GM23248 (cell line): ENCODE data around the gene FNDC3B. TPM values are rescaled to one million over a fixed set of nuclear protein-coding genes. Genes with fewer than 3 reads are reported as not detected.

Experiments used
- DNase-seq: peaks from one replicate; pipeline ENCODE4 v3.0.0-alpha.2; 2015
- H2AFZ ChIP-seq: fragments of 200-600 bp; sonication (generic); 2 replicates; pipeline ENCODE4 v1.6.1; 2016; ENCODE audit warnings: antibody characterized with exemption
- H3F3A ChIP-seq: fragments of 200-600 bp; sonication (generic); 2 replicates; pipeline ENCODE4 v1.6.1; 2016; ENCODE audit warnings: mild to moderate bottlenecking, antibody characterized with exemption, mixed run types; ENCODE audit not compliant: insufficient read depth
- H3K27ac ChIP-seq: fragments of 200-600 bp; sonication (generic); 2 replicates; pipeline ENCODE4 v1.5.1; 2016; ENCODE audit warnings: mild to moderate bottlenecking
- H3K27me3 ChIP-seq: fragments of 200-600 bp; sonication (generic); replicated peaks from 2 replicates; pipeline ENCODE4 v1.6.1; 2016; ENCODE audit warnings: mild to moderate bottlenecking; ENCODE audit not compliant: insufficient read depth
- H3K36me3 ChIP-seq: fragments of 200-600 bp; sonication (generic); 2 replicates; pipeline ENCODE4 v1.6.1; 2016; ENCODE audit warnings: low read depth, mild to moderate bottlenecking
- H3K4me1 ChIP-seq: fragments of 200-600 bp; sonication (generic); 2 replicates; pipeline ENCODE4 v1.6.1; 2016; ENCODE audit warnings: mild to moderate bottlenecking; ENCODE audit not compliant: insufficient read depth
- H3K4me2 ChIP-seq: fragments of 200-600 bp; sonication (generic); one replicate; pipeline ENCODE4 v1.6.1; 2016; ENCODE audit warnings: mild to moderate bottlenecking; ENCODE audit not compliant: unreplicated experiment
- H3K4me3 ChIP-seq: fragments of 200-600 bp; sonication (generic); 2 replicates; pipeline ENCODE4 v1.5.1; 2016; ENCODE audit warnings: mild to moderate bottlenecking
- H3K79me2 ChIP-seq: fragments of 200-600 bp; sonication (generic); 2 replicates; pipeline ENCODE4 v1.6.1; 2016; ENCODE audit warnings: mild to moderate bottlenecking; ENCODE audit not compliant: insufficient read depth
- H3K9ac ChIP-seq: fragments of 200-600 bp; sonication (generic); 2 replicates; pipeline ENCODE4 v1.6.1; 2016; ENCODE audit warnings: mild to moderate bottlenecking
- H3K9me2 ChIP-seq: fragments of 200-600 bp; sonication (generic); 2 replicates; pipeline ENCODE4 v1.6.1; 2016; ENCODE audit warnings: mixed run types, mild to moderate bottlenecking, moderate library complexity; ENCODE audit not compliant: insufficient read depth
- H3K9me3 ChIP-seq: fragments of 200-600 bp; sonication (generic); one replicate; pipeline ENCODE4 v1.6.1; 2017; ENCODE audit warnings: low read depth
- H4K20me1 ChIP-seq: fragments of 200-600 bp; sonication (generic); 2 replicates; pipeline ENCODE4 v1.6.0; 2016; ENCODE audit not compliant: insufficient read depth
- EZH2 ChIP-seq: fragments of 200-600 bp; sonication (generic); IDR thresholded peaks from 2 replicates; pipeline ENCODE4 v1.6.1; 2018; ENCODE audit warnings: antibody characterized with exemption, mild to moderate bottlenecking; ENCODE audit not compliant: insufficient read depth, poor library complexity, severe bottlenecking
- EZH2phosphoT487 ChIP-seq: fragments of 200-600 bp; sonication (generic); IDR thresholded peaks from 2 replicates; pipeline ENCODE4 v1.6.1; 2018; ENCODE audit warnings: antibody characterized with exemption, moderate library complexity, mild to moderate bottlenecking, low read depth; ENCODE audit not compliant: insufficient read depth
- whole genome bisulfite sequencing, 2 experiments: methylation state at CpG; one replicate each; pipeline ENCODE4 v1.1.6; 2015 to 2017; ENCODE audit warnings: low lambda C conversion rate in 2 of 2, low coverage in 1 of 2; ENCODE audit errors: missing lambda C conversion rate in 2 of 2; 5-methylcytosine and 5-hydroxymethylcytosine counted together
- in situ Hi-C: fragments of 300-500 bp; cut with MboI; formaldehyde crosslinking; loops from 2 replicates; pipeline ENCODE4 v1.15.0; 2020
- polyA plus RNA-seq: library from polyadenylated mRNA; unstranded; fragments of >200 nt; fragmentation: Nextera tagmentation; extraction: Ambion mirVana; gene quantifications from 2 replicates; pipeline ENCODE4 v1.2.1, GENCODE V29; 2016
- total RNA-seq: library from RNA; depleted of rRNA; stranded (reverse); fragments of >200 nt; shearing (Covaris generic); gene quantifications from 2 replicates; pipeline ENCODE4 v1.2.3, GENCODE V29; 2014

FNDC3B gene
- total and polyA plus RNA-seq, 2 experiments from 2014 or later, result 85.5 to 123 TPM

DNA sequence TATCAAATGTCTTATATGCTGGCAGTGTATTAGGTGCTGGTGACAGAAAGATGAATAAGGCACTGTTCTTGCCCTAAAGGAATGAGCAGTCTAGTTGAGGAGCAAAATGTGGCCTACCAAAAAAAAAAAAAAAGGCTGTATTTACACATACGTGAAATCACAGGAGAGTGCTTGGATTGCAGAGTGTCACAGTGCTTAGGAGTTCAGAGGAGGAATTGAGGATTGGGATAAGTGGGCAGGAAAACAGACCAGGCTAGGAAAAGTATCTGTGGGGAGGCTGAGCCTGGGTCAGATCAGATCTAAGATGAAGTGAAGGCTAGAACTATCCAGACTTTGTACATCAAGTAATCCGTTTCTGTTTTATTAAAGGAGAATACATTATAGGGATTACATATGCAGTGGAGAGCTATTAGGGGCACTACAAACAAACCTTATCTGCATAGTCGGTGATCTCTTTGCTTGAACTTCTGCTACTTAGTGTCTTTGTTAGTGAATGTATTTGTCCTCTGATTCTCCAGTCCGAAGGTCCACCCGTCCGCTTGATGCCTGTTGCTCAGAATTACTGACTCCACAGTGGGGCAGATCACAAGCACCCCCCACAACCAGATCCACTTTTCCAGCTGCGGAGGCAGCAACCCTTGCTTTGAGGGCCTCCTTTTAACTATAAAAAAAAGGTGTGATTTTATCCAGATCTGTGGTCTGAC lies 80.0 kb downstream of the FNDC3B start:
- Histone ChIP-seq H3K9me2 (no peaks in the 10 kb centered on the region), H3K36me3 (peaks cover 74% of the 10 kb centered on the region), H3K27me3 (no peaks in the 10 kb centered on the region), H4K20me1 (no peaks in the 10 kb centered on the region; the same call in 1 of the 2 replicates), H3K4me1 (no peaks in the 10 kb centered on the region), H3K9me3 (no peaks in the 10 kb centered on the region), H3K4me2 (no peak overlapping the region), H3K9ac (no peak overlapping the region), H2AFZ (no peak overlapping the region), H3K27ac (no peak overlapping the region), H3F3A (peaks cover 39% of the 10 kb centered on the region), H3K79me2 (peaks cover 100% of the 10 kb centered on the region), H3K4me3 (no peak overlapping the region)
- 82 to 83% methylated on average over 7 of the region's 7 CpGs for WGBS, 2 experiments
- TF ChIP-seq EZH2phosphoT487, result no peak
- no peak for TF ChIP-seq EZH2
- in situ Hi-C loops, result no loop called here
- DNase-seq, result no peak

DNA sequence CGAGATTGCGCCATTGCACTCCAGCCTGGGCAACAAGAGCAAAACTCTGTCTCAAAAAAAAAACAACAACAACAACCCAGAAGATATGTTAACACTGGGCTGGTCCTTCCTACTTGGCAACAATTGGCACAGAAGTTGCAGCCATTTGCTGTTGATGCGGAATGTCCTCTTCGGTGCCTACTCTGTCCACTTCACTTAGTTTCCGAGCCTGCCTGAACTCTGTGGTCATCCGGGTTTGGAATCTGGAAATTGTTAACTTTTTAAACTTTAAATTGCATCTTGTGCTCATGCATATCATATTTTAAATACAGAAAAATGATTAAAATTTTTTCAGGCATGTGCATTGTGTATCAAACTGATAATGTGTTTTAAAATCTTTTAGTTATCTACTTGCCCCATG lies 81.5 kb downstream of the FNDC3B start:
- H3K9me2 ChIP-seq, result no peaks in the 10 kb centered on the region
- H4K20me1 ChIP-seq, result no peaks in the 10 kb centered on the region; the same call in 1 of the 2 replicates
- no peak overlapping the region for H3K4me3 ChIP-seq
- in situ Hi-C loops, result no loop called here
- H3K9me3 ChIP-seq, result no peaks in the 10 kb centered on the region
- peaks cover 49% of the 10 kb centered on the region for H3F3A ChIP-seq
- 92 to 94% methylated on average over 6 of the region's 6 CpGs for WGBS, 2 experiments
- no peak for DNase-seq
- peaks cover 7% of the 10 kb centered on the region for H3K4me1 ChIP-seq
- H2AFZ ChIP-seq, result no peak overlapping the region
- TF ChIP-seq EZH2phosphoT487 (no peak), EZH2 (no peak)
- no peak overlapping the region for H3K9ac ChIP-seq
- peaks cover 74% of the 10 kb centered on the region for H3K36me3 ChIP-seq
- H3K27me3 ChIP-seq, result no peaks in the 10 kb centered on the region
- H3K79me2 ChIP-seq, result peaks cover 100% of the 10 kb centered on the region
- no peak overlapping the region for H3K27ac ChIP-seq
- no peak overlapping the region for H3K4me2 ChIP-seq

DNA sequence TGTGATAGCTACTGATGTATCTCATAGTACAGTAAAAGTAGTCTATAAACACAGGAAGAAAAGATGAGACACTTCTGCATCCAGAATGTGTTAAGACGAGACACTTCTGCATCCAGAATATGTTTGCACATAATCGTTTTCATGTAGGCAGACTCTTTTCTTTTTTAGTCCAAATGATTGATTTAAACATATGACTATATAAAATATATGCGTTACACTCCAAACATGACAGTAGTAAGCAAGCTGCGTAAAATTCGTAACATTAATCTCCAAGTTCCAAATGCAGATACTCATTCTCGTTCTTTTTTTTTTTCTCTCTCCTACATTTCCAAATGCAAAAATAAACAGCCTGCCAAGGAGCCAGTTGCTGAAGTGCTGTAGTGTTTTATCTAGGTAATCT lies 82.6 kb downstream of the FNDC3B start:
- no peak for TF ChIP-seq EZH2
- TF ChIP-seq EZH2phosphoT487, result no peak
- Histone ChIP-seq H3K79me2 (peaks cover 100% of the 10 kb centered on the region), H4K20me1 (peaks cover 4% of the 10 kb centered on the region; the same call in 1 of the 2 replicates), H3K9me3 (no peaks in the 10 kb centered on the region), H3K27me3 (no peaks in the 10 kb centered on the region), H3K9me2 (no peaks in the 10 kb centered on the region), H3K9ac (no peak overlapping the region), H3F3A (peaks cover 49% of the 10 kb centered on the region), H2AFZ (no peak overlapping the region), H3K4me1 (peaks cover 18% of the 10 kb centered on the region), H3K27ac (no peak overlapping the region), H3K4me3 (no peak overlapping the region), H3K4me2 (no peak overlapping the region), H3K36me3 (peaks cover 65% of the 10 kb centered on the region)
- 63 to 64% methylated on average over 6 of the region's 6 CpGs for WGBS, 2 experiments
- in situ Hi-C loops, result no loop called here
- no peak for DNase-seq

DNA sequence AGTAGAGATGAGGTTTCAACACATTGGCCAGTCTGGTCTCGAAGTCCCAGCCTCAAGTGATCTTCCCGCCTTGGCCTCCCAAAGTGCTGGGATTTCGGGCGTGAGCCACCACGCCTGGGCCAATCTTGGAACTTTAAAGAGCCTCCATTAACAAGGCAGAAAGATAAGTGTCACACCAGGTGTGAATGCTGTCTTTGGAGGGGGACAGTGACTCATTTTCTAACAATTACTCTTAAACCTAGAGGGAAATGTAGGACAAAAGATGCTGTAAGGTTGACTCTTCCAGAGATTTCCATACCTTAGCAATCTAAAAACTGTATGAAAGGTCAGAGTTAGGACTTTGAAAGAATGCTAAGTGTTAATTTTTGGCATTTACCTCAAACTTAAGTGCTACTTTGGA lies 84.9 kb downstream of the FNDC3B start:
- WGBS, 2 experiments, result 98% methylated on average over 5 of the region's 5 CpGs
- Histone ChIP-seq H3K27ac (no peak overlapping the region), H2AFZ (no peak overlapping the region), H3K4me2 (no peak overlapping the region), H3F3A (peaks cover 64% of the 10 kb centered on the region), H3K9me3 (no peaks in the 10 kb centered on the region), H3K36me3 (peaks cover 60% of the 10 kb centered on the region), H3K4me3 (no peak overlapping the region), H3K27me3 (no peaks in the 10 kb centered on the region), H3K9ac (no peak overlapping the region), H3K9me2 (no peaks in the 10 kb centered on the region), H3K4me1 (peaks cover 40% of the 10 kb centered on the region), H4K20me1 (0 out of 2 replicates have a peak, but pooled peaks cover 4% of the 10 kb centered on the region), H3K79me2 (peaks cover 100% of the 10 kb centered on the region)
- TF ChIP-seq EZH2phosphoT487, result no peak
- no peak for DNase-seq
- in situ Hi-C loops, result no loop called here
